ENCODE data around the gene ELL.
"Not testable (repeated sequence)": the region's sequence is repeated elsewhere in the genome, so short reads cannot be mapped to it uniquely, and the experiment has no call there.

The ELL gene

DNA sequence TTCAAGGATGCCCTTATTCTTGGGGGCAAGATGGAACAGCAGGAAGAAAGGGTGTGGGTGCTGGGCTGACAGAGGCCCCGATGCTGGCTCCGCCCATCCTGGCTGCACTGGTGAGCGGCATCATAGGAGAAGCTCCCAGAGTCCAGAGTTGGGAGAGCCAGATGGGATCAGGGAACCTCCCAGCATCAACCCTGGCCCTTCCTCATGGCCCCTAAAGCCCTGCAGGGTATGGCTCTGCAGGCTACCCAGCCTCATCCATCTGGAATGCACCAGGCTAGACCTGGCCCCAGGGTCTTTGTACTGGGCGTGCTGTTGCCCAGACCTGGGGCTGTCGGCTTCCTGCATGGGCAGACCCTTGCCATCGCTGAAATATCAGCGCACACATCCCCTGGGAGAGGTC is 7.9 kb upstream of the ELL start:
- no peak for DNase-seq

DNA sequence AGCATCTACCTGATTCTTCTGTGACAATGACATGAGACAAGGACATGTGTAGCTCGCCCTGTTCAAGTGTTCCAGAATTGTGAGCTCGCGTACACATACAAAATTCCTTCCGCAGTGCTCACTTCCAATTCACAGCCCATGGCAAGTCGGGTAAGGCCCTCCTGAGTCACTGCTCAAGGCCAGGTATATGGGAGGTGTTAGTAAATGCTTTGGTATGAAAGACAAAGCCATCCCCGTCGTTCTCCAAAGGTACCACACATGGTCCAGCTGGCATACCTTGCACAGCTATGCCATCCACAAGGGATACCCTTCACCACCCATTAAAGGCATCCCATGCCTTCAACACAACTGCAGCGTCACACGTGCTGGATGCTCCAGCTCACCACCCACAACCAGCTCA is 4.4 kb upstream of the ELL start:
- DNase-seq = no peak

DNA sequence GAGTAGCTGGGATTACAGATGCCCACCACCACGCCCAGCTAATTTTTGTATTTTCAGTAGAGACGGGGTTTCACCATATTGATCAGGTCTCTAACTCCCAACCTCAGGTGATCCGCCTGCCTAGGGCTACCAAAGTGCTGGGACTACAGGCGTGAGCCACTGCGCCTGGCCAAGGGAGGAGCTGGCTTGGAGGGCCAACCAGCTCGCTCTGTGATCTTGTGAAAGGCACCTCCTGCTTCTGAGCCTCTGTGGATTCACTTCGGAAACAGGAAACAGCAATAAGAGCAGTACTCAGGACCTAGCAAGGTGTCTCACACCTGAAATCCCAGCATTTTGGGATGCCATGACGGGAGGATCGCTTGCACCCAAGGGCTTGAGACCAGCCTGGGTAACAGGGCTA is 2.0 kb upstream of the ELL start:
- DNase-seq = no peak

DNA sequence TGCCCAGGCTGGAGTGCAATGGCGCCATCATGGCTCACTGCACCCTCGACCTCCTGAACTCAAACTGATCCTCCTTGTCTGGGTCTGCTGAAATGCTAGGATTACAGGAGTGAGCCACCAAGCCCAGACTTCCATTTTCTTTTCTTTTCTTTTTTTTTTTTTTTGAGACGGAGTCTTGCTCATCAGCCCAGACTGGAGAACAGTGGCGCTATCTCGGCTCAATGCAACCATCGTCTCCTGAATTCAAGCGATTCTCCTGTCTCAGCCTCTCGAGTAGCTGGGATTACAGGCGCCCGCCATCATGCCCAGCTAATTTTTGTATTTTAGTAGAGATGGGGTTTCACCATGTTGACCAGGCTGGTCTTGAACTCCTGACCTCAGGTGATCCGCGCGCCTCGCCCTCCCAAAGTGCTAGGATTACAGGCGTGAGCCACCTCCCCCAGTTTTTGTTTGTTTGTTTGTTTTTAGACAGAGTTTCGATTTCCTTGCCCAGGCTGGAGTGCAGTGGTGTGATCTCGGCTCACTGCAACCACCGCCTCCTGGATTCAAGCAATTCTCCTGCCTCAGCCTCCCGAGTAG is 1.1 kb upstream of the ELL start:
- not testable (repeated sequence) for DNase-seq

DNA sequence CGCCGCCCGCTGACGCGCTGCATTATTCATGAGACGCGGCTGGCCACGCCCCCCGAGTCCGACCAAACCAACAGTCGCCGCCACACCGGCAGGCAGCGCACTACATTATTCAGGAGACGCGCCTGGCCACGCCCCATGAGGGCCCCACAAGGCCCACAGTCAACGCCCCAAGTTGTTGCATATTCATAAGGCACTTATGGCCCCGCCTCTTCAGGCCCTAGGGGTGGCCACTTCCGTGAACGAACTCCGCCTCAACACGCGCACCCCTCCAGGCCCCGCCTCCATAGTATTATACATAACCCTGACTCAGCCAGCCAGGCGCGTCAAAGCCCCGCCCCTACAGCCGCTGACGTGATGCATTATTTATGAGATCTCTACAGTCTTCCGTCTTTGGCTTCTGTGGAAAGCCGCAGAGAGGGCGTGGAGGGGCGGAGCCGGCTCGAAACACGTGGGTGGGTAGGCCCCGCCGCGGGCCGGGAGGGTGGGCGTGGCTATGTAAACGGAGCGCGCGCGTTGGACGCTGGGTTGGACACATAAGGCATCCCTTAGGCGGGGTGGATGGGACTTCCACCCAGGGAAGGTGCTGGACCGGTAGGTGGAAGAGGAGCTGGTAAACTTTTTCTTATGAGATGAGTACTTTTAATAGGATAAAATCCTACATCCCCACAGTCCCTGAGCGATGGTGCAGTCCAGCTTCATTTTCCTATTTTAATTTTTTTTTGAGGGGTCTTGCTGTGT is 423 bp upstream of the ELL start:
- peak; percentile 95 to 96 for DNase-seq

DNA sequence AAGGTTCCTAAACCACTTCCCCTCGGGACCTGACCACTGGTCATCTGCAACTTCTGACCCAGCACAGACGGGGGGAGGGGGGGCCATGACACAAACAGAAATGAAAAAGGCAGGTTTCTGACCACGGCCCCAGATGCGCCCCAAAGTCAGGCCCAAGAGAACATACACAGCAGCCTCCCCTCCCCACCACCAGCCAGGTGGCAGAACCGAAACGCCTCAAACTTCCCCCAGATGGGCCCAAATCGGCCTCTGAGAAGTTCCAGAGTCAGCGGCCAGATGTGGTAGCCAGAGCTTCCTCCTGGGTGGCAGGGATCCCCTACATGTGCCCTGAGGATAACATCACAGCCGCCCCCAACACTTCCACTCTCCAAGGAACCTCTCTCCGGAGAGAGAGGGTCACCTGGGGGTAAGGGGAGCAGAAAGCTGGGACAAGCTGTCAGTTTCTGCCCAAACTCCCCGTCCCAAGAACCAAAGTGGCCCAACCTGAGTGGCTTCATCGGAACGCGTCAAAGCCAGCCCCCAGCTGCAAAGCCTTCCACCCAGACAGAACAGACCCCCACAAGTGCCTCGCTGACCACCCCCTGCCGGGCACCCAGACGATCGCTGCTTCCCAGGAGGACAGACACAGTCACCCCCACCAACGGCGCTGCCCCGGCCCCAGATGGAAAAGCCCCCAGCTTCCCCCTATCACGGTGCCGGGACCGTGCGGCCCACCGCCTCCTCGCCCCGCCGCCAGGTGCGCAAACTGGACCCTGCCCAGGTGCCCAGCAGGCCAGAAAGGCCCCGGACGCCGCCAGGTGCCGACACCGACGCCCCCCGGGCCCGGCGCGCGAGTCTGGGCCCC is 800 bp downstream of the ELL start:
- no peak for DNase-seq

DNA sequence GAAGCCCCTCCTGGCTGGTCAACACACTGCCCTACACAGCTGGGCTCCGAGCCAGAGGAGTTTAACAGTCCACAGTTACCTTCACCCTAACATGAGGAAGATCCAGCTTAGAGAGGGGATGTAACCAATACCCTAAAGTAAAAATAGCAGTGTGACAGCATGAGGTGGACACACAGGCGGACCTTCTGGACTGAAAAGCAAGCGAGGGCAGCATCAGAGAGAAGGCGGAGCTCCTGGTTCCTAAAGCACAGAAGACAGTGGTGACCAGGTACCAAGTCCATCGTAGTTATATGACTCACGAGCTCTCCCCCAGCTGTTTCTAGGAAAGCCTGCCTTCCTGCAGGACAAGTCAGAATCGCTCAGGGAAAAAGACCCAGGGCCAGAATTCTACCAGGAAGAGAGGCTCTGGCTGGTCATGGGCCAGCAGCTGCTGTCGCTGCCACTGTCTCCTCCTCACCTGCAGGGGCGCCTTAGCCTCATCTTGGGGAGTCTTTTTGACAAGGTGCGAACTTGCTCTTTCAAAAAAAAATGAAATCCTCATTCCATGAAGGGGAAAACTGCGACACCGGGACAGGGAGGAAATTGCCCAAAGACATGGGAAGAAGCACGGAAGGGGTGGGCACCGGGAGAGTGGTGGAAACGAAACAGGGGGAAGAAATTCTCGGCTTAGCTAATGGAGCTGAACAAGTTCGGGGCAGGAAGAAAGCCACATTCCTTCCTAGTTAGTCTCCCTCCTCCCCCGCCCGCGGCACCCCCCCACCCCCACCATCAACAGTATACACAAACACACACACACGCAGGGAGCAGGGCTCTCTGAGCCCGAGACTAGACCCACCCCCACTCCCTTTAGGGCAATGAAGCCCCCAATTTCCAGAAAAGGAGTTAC is 1.7 kb downstream of the ELL start:
- no peak for DNase-seq

DNA sequence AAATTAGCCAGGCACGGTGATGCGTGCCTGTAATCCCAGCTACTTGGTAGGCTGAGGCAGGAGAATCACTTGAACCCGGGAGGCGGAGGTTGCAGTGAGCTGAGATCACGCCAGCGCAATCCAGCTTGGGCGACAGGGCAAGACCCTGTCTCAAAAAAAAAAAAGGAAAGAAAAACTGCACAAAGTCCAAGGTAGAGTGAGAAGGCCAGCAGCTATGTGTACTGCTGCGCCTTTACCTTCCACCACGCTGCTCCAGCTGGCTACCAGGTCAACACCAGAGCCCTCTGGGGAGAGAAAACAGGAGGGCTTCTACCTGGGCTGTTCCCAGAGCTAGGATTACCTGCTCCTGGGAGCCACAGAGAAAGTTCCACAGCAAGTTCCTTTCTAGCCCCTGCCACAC is 3.2 kb downstream of the ELL start:
- no peak for DNase-seq

DNA sequence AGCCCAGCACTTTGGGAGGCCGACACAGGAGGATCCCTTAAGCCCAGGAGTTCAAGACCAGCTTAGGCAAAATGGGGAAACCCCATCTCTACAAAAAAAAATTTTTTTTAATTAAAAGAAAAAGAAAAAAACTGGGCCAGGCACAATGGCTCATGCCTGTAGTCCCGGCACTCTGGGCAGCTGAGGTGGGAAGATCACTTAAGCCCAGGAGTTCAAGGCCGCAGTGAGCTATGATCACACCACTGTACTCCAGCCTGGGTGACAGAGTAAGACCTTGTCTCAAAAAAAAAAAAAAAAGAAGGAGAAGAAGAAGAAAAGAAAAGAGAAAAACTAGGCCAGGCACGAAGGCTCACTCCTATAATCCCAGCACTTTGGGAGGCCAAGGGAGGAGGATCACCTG is 4.3 kb downstream of the ELL start:
- no peak for DNase-seq

DNA sequence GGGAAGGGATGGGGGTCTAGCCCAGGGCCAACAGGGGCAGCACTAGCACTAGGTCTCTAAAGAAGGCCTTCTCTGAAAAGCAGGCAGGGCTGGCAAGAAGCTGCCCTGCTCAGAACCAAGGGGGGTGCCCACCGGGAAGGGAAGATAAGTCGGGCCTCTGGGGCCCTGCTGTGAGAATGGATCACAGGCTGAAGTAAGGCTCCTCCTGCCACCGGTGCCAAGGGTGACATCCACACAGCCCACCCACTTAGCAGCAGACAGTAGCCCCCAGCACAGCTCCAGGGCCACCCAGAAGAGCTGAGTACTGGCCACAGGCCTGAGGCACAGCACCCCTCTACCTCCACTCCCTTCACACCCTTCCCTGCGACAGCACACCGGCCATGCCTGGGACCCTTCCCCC is 5.9 kb downstream of the ELL start:
- DNase-seq = no peak

DNA sequence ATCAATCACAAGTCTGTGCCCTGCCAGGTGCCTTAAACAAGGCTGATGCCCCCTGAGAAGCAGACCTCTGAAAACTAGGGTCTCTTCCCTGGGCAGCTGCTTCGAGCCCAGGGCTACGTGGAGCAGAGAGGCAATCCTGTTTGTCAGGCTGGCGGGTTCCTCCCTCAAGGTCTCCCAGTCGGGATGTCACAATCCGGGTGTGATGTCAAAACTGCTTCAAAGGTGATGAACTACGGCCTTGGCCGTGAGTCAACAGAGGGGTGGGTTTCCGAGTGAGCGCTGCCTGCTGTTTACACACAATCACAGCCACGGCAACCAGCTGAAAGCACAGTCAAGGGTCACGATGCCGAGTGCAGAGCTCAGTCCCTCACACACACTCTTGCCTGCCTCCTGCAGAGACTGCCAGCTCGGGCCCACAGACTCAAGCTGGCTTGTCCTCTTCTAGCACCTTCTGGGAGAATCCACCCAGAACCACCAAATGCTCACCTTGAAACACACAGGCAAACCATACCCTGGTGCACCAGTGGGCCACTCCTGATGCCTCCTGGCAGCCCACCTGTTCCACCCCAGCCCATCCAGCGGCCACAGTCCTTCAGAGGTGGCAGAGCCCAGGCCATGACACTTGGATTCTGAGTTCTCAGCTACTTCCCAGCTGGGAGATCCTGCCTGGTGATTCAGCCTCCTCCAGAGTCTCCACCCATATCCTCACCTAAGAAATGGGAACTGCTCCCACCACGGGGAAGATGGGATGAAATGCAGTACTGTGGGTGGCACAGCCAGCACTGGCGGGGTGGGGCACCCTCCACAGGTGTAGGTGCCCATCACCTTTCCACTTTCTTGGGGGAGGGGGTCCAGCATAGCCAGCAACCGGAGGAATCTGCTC is 6.8 kb downstream of the ELL start:
- no peak for DNase-seq

DNA sequence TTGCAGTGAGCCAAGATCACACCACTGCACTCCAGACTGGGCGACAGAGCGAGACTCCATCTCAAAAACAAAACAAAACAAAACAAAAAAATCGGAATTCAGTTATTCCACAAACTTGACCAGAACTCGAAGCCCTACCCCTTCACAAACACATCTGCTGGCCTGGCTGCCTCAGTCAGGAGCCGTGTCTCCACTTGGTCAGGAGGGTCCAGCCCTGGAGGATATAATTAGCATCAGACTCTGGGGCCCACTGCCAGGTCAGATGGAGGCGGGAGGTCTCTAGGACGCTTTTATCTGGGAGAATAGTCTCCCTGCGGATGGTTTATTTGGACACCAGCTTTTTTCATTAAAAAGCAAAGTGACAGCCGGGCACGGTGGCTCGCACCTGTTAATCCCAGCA is 8.0 kb downstream of the ELL start:
- no peak for DNase-seq

DNA sequence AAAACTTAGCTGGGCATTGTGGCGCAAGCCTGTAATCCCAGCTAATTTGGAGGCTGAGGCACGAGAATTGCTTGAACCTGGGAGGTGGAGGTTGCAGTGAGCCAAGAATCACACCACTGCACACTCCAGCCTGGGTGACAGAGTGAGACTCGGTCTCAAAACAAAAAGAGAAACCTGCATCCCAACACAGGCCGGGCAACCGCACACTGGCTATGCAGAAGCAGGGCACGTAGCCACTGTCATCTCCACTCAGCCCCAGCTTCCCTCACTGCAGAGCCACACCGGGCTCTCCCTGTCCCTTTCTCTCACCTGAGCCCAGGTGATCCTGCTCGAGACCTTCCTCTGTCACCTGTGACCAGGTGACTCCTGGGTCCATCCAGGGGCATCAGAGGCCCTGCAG is 11.7 kb downstream of the ELL start:
- DNase-seq = no peak

DNA sequence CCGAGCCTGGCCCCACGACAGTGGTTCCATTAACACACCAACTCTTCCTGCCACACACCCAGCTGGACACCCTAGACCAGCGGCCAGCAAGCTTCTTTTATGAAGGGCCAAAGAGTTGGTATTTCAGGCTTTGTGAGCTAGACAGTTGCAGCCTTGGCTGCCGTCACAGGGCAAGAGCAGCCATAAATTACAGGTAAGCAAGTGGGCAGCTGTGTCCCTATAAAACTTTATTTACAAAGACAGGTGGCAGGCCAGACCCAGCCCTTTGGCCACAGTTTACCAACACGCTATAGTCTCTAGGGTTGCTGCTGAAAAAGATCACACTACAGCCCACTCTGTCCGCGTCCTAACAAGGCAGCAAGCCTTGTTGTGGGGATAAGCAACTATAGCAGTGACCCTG is 13.3 kb downstream of the ELL start:
- DNase-seq = no peak

DNA sequence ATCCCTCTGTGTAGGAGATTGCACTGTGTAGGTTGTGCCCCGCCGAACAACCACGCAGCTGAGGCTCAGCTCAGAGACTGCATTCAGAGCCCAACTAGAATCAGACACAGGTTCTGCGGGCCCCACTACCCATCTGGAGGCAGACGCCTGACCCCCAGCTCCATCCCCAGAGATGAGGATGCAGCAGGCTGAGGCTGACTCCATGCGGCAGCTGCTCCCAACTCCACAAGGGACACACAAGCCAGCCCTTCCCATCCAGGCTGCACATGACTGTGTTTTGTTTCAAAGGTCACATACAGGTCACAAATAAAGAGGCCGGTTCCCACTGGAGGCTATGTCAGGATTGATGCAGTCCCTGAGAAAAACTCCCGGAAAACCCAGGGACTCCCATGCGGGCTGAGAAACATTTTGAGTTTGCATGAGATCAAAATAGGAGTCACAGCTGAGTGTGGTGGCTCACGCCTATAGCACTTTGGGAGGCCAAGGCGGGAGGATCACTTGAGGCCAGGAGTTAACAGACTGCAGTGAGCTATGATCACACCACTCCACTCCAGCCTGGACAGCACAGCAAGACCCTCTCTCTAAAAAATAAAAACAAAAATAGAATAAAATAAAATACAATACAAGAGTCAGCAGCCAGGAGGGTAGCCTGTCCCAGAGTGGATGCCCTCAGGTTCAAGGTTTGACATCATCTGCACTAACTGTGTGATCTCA is 14.0 kb downstream of the ELL start:
- no peak for DNase-seq

DNA sequence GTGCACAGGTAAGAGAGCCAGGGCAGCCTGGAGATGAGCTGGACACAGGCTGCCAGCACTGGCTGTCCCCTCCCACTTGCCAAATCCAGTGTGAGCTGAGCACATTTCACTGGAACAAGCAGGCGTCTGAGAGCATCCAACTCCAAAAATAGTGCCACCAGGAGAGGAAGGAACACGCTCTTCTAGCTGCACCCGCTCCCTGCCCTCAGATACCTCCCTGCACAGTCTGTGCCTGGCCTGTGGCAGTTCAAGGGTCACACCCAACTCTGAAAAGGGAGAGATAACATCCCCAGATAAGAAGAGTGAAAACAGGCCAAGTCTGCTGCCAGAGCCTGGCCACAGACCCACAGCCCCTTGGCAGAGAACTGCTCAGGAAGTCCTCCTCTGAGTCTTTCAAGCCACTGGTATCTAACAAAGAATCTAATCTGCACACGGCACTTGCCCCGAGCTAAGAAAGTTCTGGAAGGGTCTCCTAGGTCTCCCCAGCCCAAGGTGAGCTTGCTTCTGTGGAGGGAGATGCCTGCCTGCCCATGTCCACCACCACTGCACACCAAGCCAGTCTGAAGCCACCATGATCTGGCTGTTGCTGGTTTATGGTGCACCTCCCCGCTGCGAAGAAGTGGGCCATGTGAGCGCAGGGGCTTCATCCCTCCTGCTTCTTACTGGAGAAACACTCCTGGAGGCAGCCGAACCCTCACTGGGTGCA is 14.7 kb downstream of the ELL start:
- no peak for DNase-seq

DNA sequence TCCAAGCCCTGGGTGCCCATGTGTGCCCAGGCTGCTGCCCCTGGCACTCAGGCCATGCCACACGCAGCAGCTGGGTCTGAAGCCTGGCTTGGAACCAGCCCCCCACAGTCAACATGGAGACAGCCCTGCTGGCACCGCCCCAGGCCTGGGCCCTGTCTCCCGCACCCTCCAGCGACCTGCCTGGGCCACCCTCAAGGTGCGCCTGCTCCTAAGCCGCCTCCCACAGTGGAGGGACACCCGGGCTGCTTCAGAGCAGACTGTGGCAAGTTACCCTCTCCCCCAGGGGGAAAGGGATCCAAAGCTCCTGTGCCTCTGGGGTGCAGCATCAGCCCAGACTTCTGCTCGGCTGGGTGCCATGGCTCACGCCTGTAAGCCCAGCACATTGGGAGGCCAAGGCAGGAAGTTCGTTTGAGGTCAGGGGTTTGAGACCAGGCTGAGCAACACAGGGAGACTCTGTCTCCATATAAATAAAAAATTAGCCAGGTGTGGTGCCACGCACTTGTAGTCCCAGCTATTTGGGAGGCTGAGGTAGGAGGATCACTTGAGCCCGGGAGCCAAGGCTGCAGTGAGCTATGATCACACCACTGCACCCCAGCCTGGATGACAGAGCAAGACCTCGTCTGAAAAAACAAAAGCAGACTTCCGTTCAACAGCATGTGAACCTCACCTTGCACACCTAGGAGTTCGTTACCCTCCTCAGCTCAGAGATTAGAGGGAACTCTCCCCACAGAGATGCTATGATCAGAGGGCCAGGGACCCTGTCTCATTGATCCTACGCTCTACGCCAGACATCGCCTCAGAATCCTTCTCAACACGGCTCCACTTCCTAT is 15.6 kb downstream of the ELL start:
- no peak for DNase-seq

DNA sequence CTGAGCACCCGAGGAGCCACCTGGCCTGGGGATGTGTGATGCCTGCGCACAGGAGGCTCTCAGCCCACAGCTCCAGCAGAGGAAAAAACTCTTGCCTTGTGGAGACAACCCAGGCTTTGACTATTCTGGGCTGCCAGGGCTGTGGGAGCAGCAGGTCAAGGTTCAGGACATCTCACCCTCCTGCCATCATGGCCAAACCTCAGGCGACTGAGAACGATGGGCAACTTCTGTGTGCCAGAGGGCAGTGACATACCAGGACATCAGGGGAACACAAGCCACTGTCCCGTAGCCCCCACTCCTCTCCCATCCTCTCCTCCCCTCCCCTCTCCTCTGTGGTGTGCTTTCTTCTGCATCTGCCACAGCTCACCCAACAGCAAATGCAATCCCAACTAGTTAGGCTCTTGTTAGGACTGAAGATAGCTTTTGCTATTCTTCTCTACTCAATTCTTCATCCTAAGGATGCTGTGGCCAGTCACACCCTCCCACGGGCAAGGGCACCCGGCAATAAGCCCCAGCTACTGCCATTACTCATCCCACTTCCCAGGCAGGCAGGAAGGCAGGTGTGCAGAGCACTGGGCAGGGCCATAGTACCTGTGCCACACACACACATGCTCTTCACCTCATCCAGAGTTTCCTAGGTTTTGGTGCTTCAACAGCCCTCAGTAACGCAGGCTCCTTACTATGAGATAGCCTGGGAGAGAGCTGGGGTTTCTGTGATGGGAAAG is 16.8 kb downstream of the ELL start:
- no peak for DNase-seq
